ENCODE data around the gene PCSK6.

Gene PCSK6

DNA sequence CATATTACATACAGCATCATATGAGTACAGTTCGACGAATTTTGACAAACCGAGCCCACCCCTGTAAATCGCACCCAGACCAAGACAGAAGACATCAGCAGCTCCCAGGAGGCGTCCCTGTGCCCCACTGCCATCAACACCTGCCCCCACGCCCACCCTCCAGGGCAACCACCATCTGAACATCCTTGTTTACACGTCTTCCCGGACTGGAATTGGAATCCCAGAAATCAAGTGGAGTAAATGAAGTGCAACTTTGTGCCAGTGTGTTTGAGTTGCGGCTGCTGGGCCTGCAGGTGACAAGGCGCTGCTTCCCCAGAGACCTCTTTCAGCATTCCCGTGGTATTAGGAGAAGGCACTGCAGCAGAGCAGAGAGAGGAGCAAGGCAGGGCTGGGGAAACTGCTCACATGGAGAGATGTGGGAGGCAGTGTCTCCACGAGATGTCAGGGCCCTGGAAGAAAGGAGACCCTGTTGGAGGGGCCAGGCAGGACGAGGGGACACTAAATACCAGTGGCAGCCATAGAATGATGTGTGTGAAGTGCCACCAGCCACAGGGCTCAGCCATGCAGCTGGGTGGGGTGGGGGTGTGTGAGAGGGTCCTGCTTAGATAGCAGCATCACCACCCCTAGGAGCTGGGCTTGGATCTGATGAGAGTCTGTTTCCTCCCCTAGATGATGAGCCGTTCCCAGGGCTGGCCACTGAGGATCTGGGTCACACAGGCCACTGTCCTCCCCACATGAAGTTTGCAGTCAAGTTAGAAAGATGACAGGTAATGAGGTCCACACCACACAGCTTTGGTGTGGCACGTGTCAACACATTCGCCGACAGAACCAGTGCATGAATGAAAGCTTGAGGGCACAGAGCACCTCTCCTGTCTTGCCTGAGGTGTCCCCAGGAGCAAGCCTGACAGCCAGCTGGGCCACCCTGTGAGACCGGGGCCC is 33.4 kb upstream of the PCSK6 start:
- DNase-seq = no peak

- no peak for DNase-seq
Measured at GRCh38 chr15:101522091-101522490, 32.6 kb upstream of the PCSK6 start.

- DNase-seq = no peak
Measured at GRCh38 chr15:101521591-101521990, 32.1 kb upstream of the PCSK6 start.

DNA sequence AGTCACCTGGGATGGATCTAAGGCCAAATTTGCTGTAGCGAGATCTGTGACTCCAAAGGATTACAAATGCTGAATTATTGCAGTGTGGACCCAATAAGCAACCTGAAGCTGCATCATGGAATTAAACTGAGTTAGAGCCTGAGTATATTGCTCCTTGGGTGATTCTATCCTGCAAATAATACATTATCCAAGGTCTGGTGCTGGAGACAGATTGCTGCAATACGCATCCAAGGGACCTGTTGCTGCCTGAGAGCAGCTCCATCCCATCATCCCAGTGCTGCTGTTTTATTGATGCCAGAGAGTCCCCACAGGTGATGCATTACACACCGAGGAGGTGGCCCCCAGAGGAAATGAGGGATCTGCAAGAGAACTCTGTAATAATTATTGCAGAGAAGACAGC is 31.6 kb upstream of the PCSK6 start:
- DNase-seq = no peak

- DNase-seq = no peak
Measured at GRCh38 chr15:101520395-101520794, 30.9 kb upstream of the PCSK6 start.

- no peak for DNase-seq
Measured at GRCh38 chr15:101517504-101517903, 28.0 kb upstream of the PCSK6 start.

GRCh38 chr15:101514318-101514717 is 24.8 kb upstream of the PCSK6 start:
- DNase-seq = no peak

- no peak for DNase-seq
Measured at GRCh38 chr15:101511717-101512116, 22.2 kb upstream of the PCSK6 start.

GRCh38 chr15:101510212-101511197 is 21.0 kb upstream of the PCSK6 start:
- DNase-seq = no peak

DNA sequence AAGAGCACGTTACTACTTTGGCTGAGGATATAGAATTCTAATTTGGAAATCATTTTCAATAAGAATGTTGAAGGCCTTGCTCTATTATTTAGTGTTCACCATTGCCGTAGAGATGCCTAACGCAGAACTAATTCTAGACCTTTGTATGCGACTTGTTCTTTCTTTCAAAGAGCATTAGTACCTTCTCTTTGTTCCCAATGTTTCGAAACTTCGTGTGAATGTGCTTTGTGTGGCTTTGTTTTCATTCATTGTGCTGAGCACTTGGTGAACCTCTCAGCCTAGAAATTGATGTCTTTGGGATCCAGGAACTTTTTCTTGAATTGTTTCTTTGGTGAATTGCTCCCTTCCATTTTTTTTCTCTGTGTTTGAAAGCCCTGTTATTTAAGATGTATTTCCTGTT is 19.8 kb upstream of the PCSK6 start:
- DNase-seq = no peak

GRCh38 chr15:101506491-101506890 is 17.0 kb upstream of the PCSK6 start:
- DNase-seq = no peak

DNA sequence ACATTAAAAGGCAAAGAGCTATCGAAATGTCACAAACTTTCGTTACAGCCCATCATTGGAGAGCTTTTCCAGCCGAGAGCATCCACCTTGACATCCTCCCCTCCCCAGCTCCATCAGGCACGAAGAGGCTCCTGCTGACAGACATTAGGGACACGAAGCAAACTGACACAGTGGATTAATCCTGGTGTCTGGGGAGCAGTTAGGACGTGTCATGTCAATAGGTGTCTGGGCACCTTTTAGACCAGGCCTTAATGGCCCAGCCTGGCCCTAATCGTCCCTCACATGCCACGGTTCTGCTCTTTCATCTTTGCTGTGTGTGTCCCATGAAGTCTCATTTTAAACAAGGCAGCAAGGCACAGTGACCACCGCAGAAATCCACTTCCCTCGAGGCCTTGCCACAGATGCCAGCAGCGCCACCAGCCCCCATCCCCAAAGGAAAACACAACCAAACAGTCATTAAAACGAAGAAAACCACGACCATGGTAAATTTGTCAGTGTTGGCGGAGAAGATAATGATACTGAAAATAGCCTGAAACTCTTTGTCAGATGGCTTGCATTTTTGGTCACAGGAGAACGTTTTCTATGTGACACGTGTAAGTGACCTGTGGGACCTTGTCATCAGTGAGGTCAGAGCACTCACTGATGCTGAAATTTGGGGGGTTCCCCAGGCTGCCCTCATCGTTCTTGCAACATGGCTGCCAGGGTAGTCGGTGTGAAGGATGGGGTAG is 16.3 kb upstream of the PCSK6 start:
- no peak for DNase-seq

GRCh38 chr15:101504866-101505609 is 15.5 kb upstream of the PCSK6 start:
- no peak for DNase-seq

GRCh38 chr15:101504373-101504772 is 14.9 kb upstream of the PCSK6 start:
- DNase-seq = no peak

GRCh38 chr15:101503296-101503599 is 13.7 kb upstream of the PCSK6 start:
- no peak for DNase-seq

DNA sequence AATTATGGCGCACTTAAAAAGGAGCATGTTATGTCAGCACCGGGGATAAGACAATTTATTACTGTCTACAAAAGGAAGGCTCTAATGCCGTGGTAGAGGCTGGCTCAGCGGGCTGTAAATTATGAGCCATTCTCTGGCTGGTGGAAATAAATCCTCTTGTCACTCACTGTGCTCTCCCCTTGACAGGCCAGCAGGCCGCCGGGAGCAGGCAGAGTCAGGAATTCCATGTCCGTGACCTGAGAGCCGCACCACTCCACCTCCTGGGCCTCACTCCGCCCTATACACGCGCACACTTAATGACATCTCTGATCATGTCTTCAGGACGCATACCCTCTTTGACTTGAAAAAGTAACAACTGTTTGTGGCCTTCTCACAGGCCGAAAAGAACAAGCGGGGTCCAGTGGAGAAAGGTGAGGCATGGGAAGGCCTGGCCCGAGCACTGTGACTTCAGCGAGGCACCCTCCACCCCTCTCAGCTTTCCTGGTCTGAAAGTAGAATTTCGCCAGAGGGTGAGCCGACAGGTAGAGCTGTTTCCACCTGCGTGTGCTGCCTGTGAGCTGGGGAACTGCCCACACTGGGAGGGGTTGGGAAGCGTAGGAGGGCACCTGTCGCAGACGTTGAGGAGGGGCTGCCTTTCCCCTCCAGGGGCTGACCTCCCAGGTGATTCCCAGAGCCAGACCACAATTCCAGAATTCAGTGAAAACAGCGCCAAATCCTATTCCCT is 13.2 kb upstream of the PCSK6 start:
- no peak for DNase-seq

DNA sequence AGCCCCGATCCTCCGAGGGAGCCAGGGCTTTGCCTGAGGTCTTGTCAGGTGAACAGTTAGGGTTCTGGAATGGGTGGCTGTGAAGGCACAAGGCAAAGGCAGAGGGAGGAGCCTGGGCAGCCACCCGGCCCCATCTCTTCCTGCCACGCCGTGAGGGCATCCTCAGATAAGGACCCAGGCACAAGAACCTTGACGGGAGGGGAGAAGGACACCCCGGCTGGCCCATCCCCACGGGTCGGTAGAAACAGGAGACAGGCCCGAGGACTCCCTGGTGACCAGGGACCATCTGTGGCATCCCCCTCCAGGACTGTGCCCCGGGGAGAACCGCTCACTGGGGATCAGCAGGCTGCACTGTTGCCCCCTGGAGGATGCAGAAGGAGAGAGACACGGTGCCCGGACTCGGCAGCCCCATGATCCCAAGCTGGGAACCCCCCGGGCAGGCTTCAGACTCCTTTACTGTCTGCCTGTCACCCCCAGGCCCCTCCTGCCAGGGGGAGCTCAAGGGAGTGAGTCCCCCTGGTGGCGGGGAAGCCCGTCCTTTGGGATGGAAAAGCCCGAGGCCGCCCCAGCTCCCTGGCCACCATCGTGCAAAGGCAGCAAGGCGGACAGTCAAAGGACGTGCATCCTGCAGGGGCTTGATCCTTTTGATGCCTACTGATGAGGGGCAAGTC is 12.3 kb upstream of the PCSK6 start:
- DNase-seq = peak; percentile 39 to 45

- DNase-seq = no peak
Measured at GRCh38 chr15:101500865-101501551, 11.5 kb upstream of the PCSK6 start.

GRCh38 chr15:101499863-101500713 is 10.6 kb upstream of the PCSK6 start:
- peak in 1 of 2 donors; percentile 5 for DNase-seq
